Neuronal stem cell (in vitro differentiated cells): Measurements from ENCODE around the gene GDF2.

Source experiments
- DNase-seq: peaks from one replicate; pipeline ENCODE4 v3.0.0-alpha.2; 2013; ENCODE audit warnings: low spot score
- H2AFZ ChIP-seq: one replicate; pipeline ENCODE4 v1.6.1; 2013; ENCODE audit warnings: mild to moderate bottlenecking, low read length, inconsistent platforms
- H2AK5ac ChIP-seq: 2 replicates; pipeline ENCODE4 v1.6.1; 2013; ENCODE audit warnings: low read depth, mild to moderate bottlenecking, inconsistent platforms, low read length, moderate library complexity, mixed read lengths
- H2BK120ac ChIP-seq: 2 replicates; pipeline ENCODE4 v1.6.1; 2013; ENCODE audit warnings: low read depth, mild to moderate bottlenecking, inconsistent platforms, low read length, moderate library complexity, mixed read lengths
- H2BK12ac ChIP-seq: one replicate; pipeline ENCODE4 v1.6.1; 2013; ENCODE audit warnings: low read length, inconsistent platforms
- H2BK15ac ChIP-seq: 2 replicates; pipeline ENCODE4 v1.6.1; 2013; ENCODE audit warnings: mild to moderate bottlenecking, low read length, inconsistent platforms, mixed read lengths
- H2BK5ac ChIP-seq: one replicate; pipeline ENCODE4 v1.6.1; 2013; ENCODE audit warnings: inconsistent platforms, mild to moderate bottlenecking, low read length, moderate library complexity
- H3K14ac ChIP-seq: one replicate; pipeline ENCODE4 v1.6.1; 2013; ENCODE audit warnings: low read length, inconsistent platforms
- H3K18ac ChIP-seq: 2 replicates; pipeline ENCODE4 v1.6.1; 2013; ENCODE audit warnings: low read length, inconsistent platforms
- H3K23ac ChIP-seq: 2 replicates; pipeline ENCODE4 v1.6.1; 2013; ENCODE audit warnings: low read depth, mild to moderate bottlenecking, mixed read lengths, low read length, inconsistent platforms; ENCODE audit not compliant: poor library complexity
- H3K27ac ChIP-seq: replicated peaks from 3 replicates; pipeline ENCODE4 v1.5.1; 2013; ENCODE audit warnings: low read length, inconsistent platforms
- H3K27me3 ChIP-seq, 3 experiments: 2 replicates each; pipeline ENCODE4 v1.6.1; 2013; ENCODE audit warnings: low read length in 3 of 3, mild to moderate bottlenecking in 2 of 3, inconsistent platforms in 1 of 3, low read depth in 1 of 3, mixed read lengths in 1 of 3, moderate library complexity in 1 of 3; ENCODE audit not compliant: control insufficient read depth in 3 of 3, insufficient read depth in 3 of 3
- H3K36me3 ChIP-seq, 2 donors: replicated peaks in 1 of 2; 2 replicates each; pipeline ENCODE4 v1.6.1; 2013; ENCODE audit warnings: low read length in 2 of 2; ENCODE audit not compliant: control insufficient read depth in 2 of 2, insufficient read depth in 2 of 2
- H3K4ac ChIP-seq: 2 replicates; pipeline ENCODE4 v1.6.1; 2013; ENCODE audit warnings: inconsistent platforms, mild to moderate bottlenecking, low read length, moderate library complexity
- H3K4me1 ChIP-seq, 2 donors: 1 replicate in 1 of 2; 2 replicates in 1 of 2; pipeline ENCODE4 v1.6.1; 2013; ENCODE audit warnings: low read length in 2 of 2, low read depth in 1 of 2; ENCODE audit not compliant: control insufficient read depth in 2 of 2, insufficient read depth in 1 of 2
- H3K4me2 ChIP-seq: one replicate; pipeline ENCODE4 v1.6.1; 2013; ENCODE audit warnings: mild to moderate bottlenecking, low read length, inconsistent platforms; ENCODE audit not compliant: insufficient read depth, poor library complexity, severe bottlenecking
- H3K4me3 ChIP-seq, 2 donors: 2 replicates each; pipeline ENCODE4 v1.5.1; 2013; ENCODE audit warnings: low read length in 2 of 2, mild to moderate bottlenecking in 2 of 2, inconsistent platforms in 1 of 2, moderate library complexity in 1 of 2
- H3K79me1 ChIP-seq: one replicate; pipeline ENCODE4 v1.6.1; 2013; ENCODE audit warnings: low read depth, mild to moderate bottlenecking, inconsistent platforms, low read length, moderate library complexity
- H3K9ac ChIP-seq: one replicate; pipeline ENCODE4 v1.6.1; 2013; ENCODE audit warnings: mild to moderate bottlenecking, low read depth, low read length, inconsistent platforms; ENCODE audit not compliant: poor library complexity
- H3K9me3 ChIP-seq, 2 donors: replicated peaks in 1 of 2; 2 replicates each; pipeline versions ENCODE3 to v1.6.1; 2013; ENCODE audit warnings: low read length in 2 of 2, mild to moderate bottlenecking in 2 of 2, inconsistent platforms in 1 of 2, low read depth in 1 of 2, mixed read lengths in 1 of 2, moderate library complexity in 1 of 2; ENCODE audit not compliant: control insufficient read depth in 2 of 2, insufficient read depth in 1 of 2
- H4K8ac ChIP-seq: one replicate; pipeline ENCODE4 v1.6.1; 2013; ENCODE audit warnings: low read depth, mild to moderate bottlenecking, inconsistent platforms, low read length, moderate library complexity
- H4K91ac ChIP-seq: one replicate; pipeline ENCODE4 v1.6.1; 2013; ENCODE audit warnings: low read length, low read depth, mild to moderate bottlenecking, inconsistent platforms; ENCODE audit not compliant: poor library complexity
- WGBS, 2 donors: extraction: QIAGEN DNeasy Blood & Tissue Kit; methylation state at CpG; one replicate each; pipeline ENCODE4 v1.1.7; 2013; ENCODE audit warnings: missing lambda C conversion rate in 2 of 2, mixed read lengths in 1 of 2; ENCODE audit not compliant: insufficient read length in 2 of 2, insufficient replicate concordance in 1 of 2; ENCODE audit errors: extremely low coverage in 2 of 2; 5-methylcytosine and 5-hydroxymethylcytosine counted together

Gene GDF2

GRCh38 chr10:47344996-47345870, 23.0 kb downstream of the GDF2 start:
- H2AFZ ChIP-seq: no peak overlapping the region
- H3K4ac ChIP-seq: no peak overlapping the region
- peaks cover 0 to 3% (median 0%) of the 10 kb centered on the region in 3 experiments for H3K27me3 ChIP-seq
- H3K9ac ChIP-seq: no peak overlapping the region
- no peak overlapping the region for H2BK12ac ChIP-seq
- H2BK120ac ChIP-seq: no peak overlapping the region
- no peak overlapping the region for H2BK15ac ChIP-seq
- no peak overlapping the region for H3K18ac ChIP-seq
- no peaks in the 10 kb centered on the region for H3K4me1 ChIP-seq
- peaks cover 0 to 1% of the 10 kb centered on the region in 2 donors for H3K9me3 ChIP-seq
- no peak overlapping the region for H3K4me3 ChIP-seq
- H3K79me1 ChIP-seq: no peaks in the 10 kb centered on the region
- no peaks in the 10 kb centered on the region for H3K36me3 ChIP-seq
- H3K14ac ChIP-seq: no peak overlapping the region
- DNase-seq: no peak
- no peak overlapping the region for H3K23ac ChIP-seq
- WGBS, 2 donors: no CpG with 5 or more reads among the region's 13 CpGs
- no peak overlapping the region for H3K4me2 ChIP-seq
- no peak overlapping the region for H4K91ac ChIP-seq
- no peak overlapping the region for H4K8ac ChIP-seq
- no peak overlapping the region for H2AK5ac ChIP-seq
- no peak overlapping the region for H3K27ac ChIP-seq
- no peak overlapping the region for H2BK5ac ChIP-seq

GRCh38 chr10:47346581-47347302, 24.5 kb downstream of the GDF2 start:
- H4K91ac ChIP-seq: no peak overlapping the region
- H3K9ac ChIP-seq: no peak overlapping the region
- H2BK12ac ChIP-seq: no peak overlapping the region
- H3K27me3 ChIP-seq: peaks cover 0 to 3% (median 0%) of the 10 kb centered on the region in 3 experiments
- no peaks in the 10 kb centered on the region for H3K79me1 ChIP-seq
- no CpG with 5 or more reads among the region's 13 CpGs for WGBS, 2 donors
- H3K23ac ChIP-seq: no peak overlapping the region
- no peak overlapping the region for H3K4ac ChIP-seq
- no peak overlapping the region for H2BK5ac ChIP-seq
- no peak overlapping the region for H2BK15ac ChIP-seq
- no peak overlapping the region for H3K4me3 ChIP-seq
- no peak overlapping the region for H2BK120ac ChIP-seq
- no peak overlapping the region for H2AK5ac ChIP-seq
- DNase-seq: no peak
- no peaks in the 10 kb centered on the region for H3K36me3 ChIP-seq
- no peak overlapping the region for H4K8ac ChIP-seq
- H3K14ac ChIP-seq: no peak overlapping the region
- no peak overlapping the region for H3K27ac ChIP-seq
- peaks cover 0 to 1% of the 10 kb centered on the region in 2 donors for H3K9me3 ChIP-seq
- H2AFZ ChIP-seq: no peak overlapping the region
- no peaks in the 10 kb centered on the region for H3K4me1 ChIP-seq
- H3K18ac ChIP-seq: no peak overlapping the region
- H3K4me2 ChIP-seq: no peak overlapping the region

GRCh38 chr10:47347303-47347675, 25.0 kb downstream of the GDF2 start:
- no CpG with 5 or more reads among the region's 4 CpGs for WGBS, 2 donors
- Histone ChIP-seq H3K79me1 (no peaks in the 10 kb centered on the region), H2AK5ac (no peak overlapping the region), H3K9me3 (peaks cover 0 to 1% of the 10 kb centered on the region in 2 donors), H3K4me3 (no peak overlapping the region), H2BK5ac (no peak overlapping the region), H4K91ac (no peak overlapping the region), H3K23ac (no peak overlapping the region), H3K4me1 (no peaks in the 10 kb centered on the region), H2BK12ac (no peak overlapping the region), H3K4me2 (no peak overlapping the region), H2AFZ (no peak overlapping the region), H3K14ac (no peak overlapping the region), H3K4ac (no peak overlapping the region), H3K27me3 (peaks cover 0 to 3% (median 0%) of the 10 kb centered on the region in 3 experiments), H3K18ac (no peak overlapping the region), H3K36me3 (no peaks in the 10 kb centered on the region), H4K8ac (no peak overlapping the region), H2BK120ac (no peak overlapping the region), H2BK15ac (no peak overlapping the region), H3K27ac (no peak overlapping the region), H3K9ac (no peak overlapping the region)
- DNase-seq: no peak

- Histone ChIP-seq H3K4me1 (no peaks in the 10 kb centered on the region), H3K4me3 (no peak within 1 kb of the TSS), H2AFZ (no peak within 1 kb of the TSS), H4K91ac (no peak within 1 kb of the TSS), H2BK15ac (no peak within 1 kb of the TSS), H4K8ac (peak within 1 kb of the TSS; percentile 6), H3K36me3 (no peaks in the 10 kb centered on the region), H3K18ac (peak within 1 kb of the TSS; percentile 36), H3K27me3 (peaks cover 0 to 7% (median 0%) of the 10 kb centered on the region in 3 experiments), H3K27ac (no peak within 1 kb of the TSS), H3K79me1 (no peaks in the 10 kb centered on the region), H3K4me2 (no peak within 1 kb of the TSS), H2AK5ac (no peak within 1 kb of the TSS), H3K9me3 (peaks cover 0 to 1% of the 10 kb centered on the region in 2 donors), H2BK12ac (no peak within 1 kb of the TSS), H3K14ac (no peak within 1 kb of the TSS), H3K4ac (no peak within 1 kb of the TSS), H3K9ac (peak within 1 kb of the TSS; percentile 63), H3K23ac (no peak within 1 kb of the TSS), H2BK120ac (no peak within 1 kb of the TSS), H2BK5ac (no peak within 1 kb of the TSS)
- no peak for DNase-seq
- no CpG with 5 or more reads among the region's 5 CpGs for WGBS, 2 donors
These were observed 25.9 kb downstream of the GDF2 start, which contains the start of gene RBP3 for GRCh38 chr10:47348138-47348651. Gene RBP3 (plus strand): TSS chr10:47348363. CDS start chr10:47348485, 122 bp downstream.
